Measurements from ENCODE around the gene DOCK6. TPM values are rescaled to one million over a fixed set of nuclear protein-coding genes. Genes with fewer than 3 reads are reported as not detected.

The DOCK6 gene
- polyA plus RNA-seq, 1 donor (not counting 4 experiments of a cell fraction or from before 2014, with no cell fraction given): 9.1 TPM

GRCh38 chr19:11204076-11204602 lies 58.2 kb downstream of the DOCK6 start:
- no peak for DNase-seq (ENCODE audit: low read depth, low spot score)
- dilution Hi-C loops (cut with MboI; ENCODE audit: extremely low pct_ligation_motif_present, low sequenced_read_pairs): no loop called here
- Histone ChIP-seq H4K20me1 (ENCODE audit: control insufficient read depth, extremely low read depth, insufficient read depth, low read length) (no peaks in the 10 kb centered on the region), H3K9ac (ENCODE audit: control insufficient read depth, extremely low read depth, insufficient read depth, low read length) (no peak overlapping the region), H3K79me2 (ENCODE audit: control insufficient read depth, insufficient read depth, low read length) (no peaks in the 10 kb centered on the region), H3K27me3 (ENCODE audit: control insufficient read depth, extremely low read depth, insufficient read depth, low read length) (no peaks in the 10 kb centered on the region), H3K4me3 (ENCODE audit: control insufficient read depth in 2 of 3, extremely low read depth in 1 of 3, insufficient read depth in 2 of 3, low read depth in 1 of 3, low read length in 3 of 3) (no peak overlapping the region), H3K4me1 (ENCODE audit: control insufficient read depth, extremely low read depth, insufficient read depth, low read length) (no peaks in the 10 kb centered on the region), H2AFZ (ENCODE audit: control insufficient read depth, low read length) (no peak overlapping the region), H3K36me3 (ENCODE audit: control insufficient read depth in 2 of 2, extremely low read depth in 1 of 2, insufficient read depth in 2 of 2, low read length in 2 of 2) (peaks cover 3 to 13% of the 10 kb centered on the region in 2 experiments), H3K9me3 (ENCODE audit: control insufficient read depth, low read depth, low read length) (no peaks in the 10 kb centered on the region), H3K4me2 (ENCODE audit: control insufficient read depth, extremely low read depth, insufficient read depth, low read depth, low read length) (no peak overlapping the region), H3K27ac (ENCODE audit: control insufficient read depth, insufficient read depth, low read length) (no peak overlapping the region), H3K9me1 (ENCODE audit: control insufficient read depth, extremely low read depth, insufficient read depth, low read length) (no peaks in the 10 kb centered on the region)
- TF ChIP-seq EZH2 (IDR thresholded peaks at IDR 0.05; ENCODE audit: low read length) (no peak), CTCF (optimal IDR thresholded peaks at IDR 0.05 in 1 of 3, IDR thresholded peaks at IDR 0.05 in 1 of 3, conservative IDR thresholded peaks at IDR 0.05 in 1 of 3; ENCODE audit: extremely low read depth in 1 of 3, insufficient read depth in 2 of 3, low read length in 3 of 3) (no peak)
- FAIRE-seq: no peak

- H3K27me3 ChIP-seq (ENCODE audit: control insufficient read depth, extremely low read depth, insufficient read depth, low read length): no peaks in the 10 kb centered on the region
- H3K79me2 ChIP-seq (ENCODE audit: control insufficient read depth, insufficient read depth, low read length): no peaks in the 10 kb centered on the region
- no peak overlapping the region for H3K9ac ChIP-seq (ENCODE audit: control insufficient read depth, extremely low read depth, insufficient read depth, low read length)
- no peak overlapping the region for H3K27ac ChIP-seq (ENCODE audit: control insufficient read depth, insufficient read depth, low read length)
- H3K4me3 ChIP-seq (ENCODE audit: control insufficient read depth in 2 of 3, extremely low read depth in 1 of 3, insufficient read depth in 2 of 3, low read depth in 1 of 3, low read length in 3 of 3): no peak overlapping the region
- no peaks in the 10 kb centered on the region for H3K9me1 ChIP-seq (ENCODE audit: control insufficient read depth, extremely low read depth, insufficient read depth, low read length)
- H4K20me1 ChIP-seq (ENCODE audit: control insufficient read depth, extremely low read depth, insufficient read depth, low read length): no peaks in the 10 kb centered on the region
- no peak overlapping the region for H3K4me2 ChIP-seq (ENCODE audit: control insufficient read depth, extremely low read depth, insufficient read depth, low read depth, low read length)
- dilution Hi-C loops (cut with MboI; ENCODE audit: extremely low pct_ligation_motif_present, low sequenced_read_pairs): no loop called here
- FAIRE-seq: no peak
- no peak for TF ChIP-seq EZH2 (IDR thresholded peaks at IDR 0.05; ENCODE audit: low read length)
- peak; percentile 45 to 92 (median 82) for TF ChIP-seq CTCF (optimal IDR thresholded peaks at IDR 0.05 in 1 of 3, IDR thresholded peaks at IDR 0.05 in 1 of 3, conservative IDR thresholded peaks at IDR 0.05 in 1 of 3; ENCODE audit: extremely low read depth in 1 of 3, insufficient read depth in 2 of 3, low read length in 3 of 3)
- peaks cover 3 to 12% of the 10 kb centered on the region in 2 experiments for H3K36me3 ChIP-seq (ENCODE audit: control insufficient read depth in 2 of 2, extremely low read depth in 1 of 2, insufficient read depth in 2 of 2, low read length in 2 of 2)
- H3K4me1 ChIP-seq (ENCODE audit: control insufficient read depth, extremely low read depth, insufficient read depth, low read length): no peaks in the 10 kb centered on the region
- no peak for DNase-seq (ENCODE audit: low read depth, low spot score)
- H2AFZ ChIP-seq (ENCODE audit: control insufficient read depth, low read length): no peak overlapping the region
- no peaks in the 10 kb centered on the region for H3K9me3 ChIP-seq (ENCODE audit: control insufficient read depth, low read depth, low read length)
Measured at GRCh38 chr19:11203194-11204075, 58.9 kb downstream of the DOCK6 start.

Data from keratinocyte (primary cell).